GM19240 (cell line): ENCODE results near the gene SEL1L2.

Experiments used
- DNase-seq: peaks from one replicate; pipeline ENCODE4 v3.0.0; 2011; ENCODE audit warnings: low spot score; ENCODE audit not compliant: insufficient read length

Gene SEL1L2

GRCh38 chr20:13868331-13868730 is 122.1 kb downstream of the SEL1L2 start:
- DNase-seq = no peak

DNA sequence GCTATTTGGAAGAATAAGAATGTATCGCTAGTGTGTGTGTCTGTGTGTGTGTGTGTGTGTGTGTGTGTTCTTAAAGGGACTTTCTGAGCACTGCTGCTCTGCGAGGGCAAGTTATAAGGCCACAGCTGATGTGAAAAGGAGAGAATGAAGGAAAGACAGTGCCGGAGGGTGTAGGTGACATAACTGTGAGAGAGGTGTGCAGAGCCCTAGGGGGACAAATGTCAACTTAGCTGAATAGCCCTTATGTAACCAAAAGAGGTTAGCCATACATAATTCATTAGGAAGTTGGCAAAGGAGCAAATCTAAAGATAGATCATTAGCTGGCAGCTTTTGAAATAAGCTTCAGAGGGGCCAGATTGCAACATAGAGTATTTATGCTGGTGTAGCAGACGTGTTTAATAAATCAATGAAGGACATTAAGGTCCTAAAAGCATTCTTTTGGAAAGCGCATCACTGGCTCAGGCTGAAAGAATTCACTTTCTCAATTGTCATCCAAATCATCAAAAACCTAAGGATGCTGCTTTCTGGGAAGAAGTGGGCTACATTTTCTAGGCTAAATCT is 124.5 kb downstream of the SEL1L2 start:
- DNase-seq = no peak

DNA sequence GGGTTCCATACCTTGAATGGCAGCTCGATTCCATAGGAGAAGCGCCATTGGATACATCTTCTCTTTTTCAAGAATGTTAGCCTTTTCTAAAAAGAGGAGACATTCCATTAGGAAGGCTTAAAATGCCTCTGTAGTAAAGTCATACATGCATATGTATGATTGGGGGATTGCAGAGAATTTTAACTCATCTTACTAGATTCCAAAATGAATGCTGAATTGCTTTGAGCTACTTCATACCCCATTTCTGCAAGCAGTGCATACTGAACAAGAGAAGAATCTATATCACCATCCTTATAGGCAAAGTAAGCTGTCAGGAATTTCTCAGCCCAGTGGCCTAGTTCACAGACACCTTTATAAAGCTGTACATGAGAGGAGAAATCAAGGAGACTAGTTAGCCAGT is 125.3 kb downstream of the SEL1L2 start:
- no peak for DNase-seq

DNA sequence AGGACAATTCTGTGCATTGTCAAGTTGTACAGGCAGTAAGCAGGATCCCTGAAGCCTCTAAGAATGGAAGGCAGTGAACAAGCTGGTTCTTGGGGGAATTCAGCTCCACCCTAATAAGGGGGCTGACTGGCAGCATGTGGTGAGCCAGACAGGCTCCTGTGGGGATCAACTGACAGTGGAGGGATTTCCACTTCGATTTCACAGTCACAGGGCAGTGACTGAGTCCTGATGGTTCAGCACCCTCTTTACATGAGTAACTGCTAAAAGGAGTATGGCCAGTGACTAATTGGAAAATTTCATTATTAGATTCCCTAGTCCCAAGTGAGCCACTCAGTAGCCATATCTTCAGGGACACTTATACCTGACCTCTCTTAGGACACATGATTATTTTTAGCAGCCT is 127.2 kb downstream of the SEL1L2 start:
- DNase-seq = no peak

- no peak for DNase-seq
Measured at GRCh38 chr20:13862245-13862644, 128.2 kb downstream of the SEL1L2 start.

- DNase-seq = no peak
Measured at GRCh38 chr20:13858871-13859270, 131.5 kb downstream of the SEL1L2 start.

DNA sequence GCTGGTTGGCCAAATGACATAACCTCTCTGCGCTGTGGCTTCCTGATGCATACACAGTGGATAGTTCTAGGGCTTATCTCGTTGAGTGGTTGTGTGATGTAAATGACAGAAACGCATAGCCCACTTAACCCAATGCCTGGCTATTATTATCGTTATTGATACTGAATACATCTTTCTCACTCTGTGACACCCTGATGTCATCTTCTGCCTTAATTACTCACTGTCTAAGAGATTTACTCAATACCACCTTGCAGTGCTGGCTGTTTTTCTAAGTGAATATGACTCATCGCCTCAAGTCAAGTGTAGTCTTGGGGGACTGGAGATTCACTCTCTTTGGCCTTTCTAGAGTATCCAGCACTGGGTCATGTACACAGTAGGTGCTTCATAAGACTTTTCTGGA is 132.0 kb downstream of the SEL1L2 start:
- DNase-seq = no peak

GRCh38 chr20:13857961-13858360 is 132.5 kb downstream of the SEL1L2 start:
- no peak for DNase-seq

DNA sequence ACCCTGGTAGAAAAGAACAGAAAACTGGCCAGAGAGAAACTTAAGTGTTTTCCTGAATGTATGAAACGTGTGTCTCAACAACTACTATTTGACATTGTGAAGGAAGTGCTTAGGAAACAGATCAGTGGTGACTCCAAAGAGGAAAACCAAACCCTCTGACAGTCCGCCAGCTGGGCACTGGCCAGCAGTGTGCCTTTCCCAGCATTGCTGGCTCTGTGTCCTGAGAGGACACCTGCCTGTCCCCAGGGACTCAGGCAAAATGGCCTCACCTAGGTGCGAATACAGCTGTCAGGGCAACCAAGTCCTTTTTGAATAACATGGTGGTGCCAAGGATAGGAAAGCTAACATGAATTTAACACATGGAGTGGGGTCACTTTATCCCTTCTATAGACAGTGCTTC is 133.1 kb downstream of the SEL1L2 start:
- no peak for DNase-seq

DNA sequence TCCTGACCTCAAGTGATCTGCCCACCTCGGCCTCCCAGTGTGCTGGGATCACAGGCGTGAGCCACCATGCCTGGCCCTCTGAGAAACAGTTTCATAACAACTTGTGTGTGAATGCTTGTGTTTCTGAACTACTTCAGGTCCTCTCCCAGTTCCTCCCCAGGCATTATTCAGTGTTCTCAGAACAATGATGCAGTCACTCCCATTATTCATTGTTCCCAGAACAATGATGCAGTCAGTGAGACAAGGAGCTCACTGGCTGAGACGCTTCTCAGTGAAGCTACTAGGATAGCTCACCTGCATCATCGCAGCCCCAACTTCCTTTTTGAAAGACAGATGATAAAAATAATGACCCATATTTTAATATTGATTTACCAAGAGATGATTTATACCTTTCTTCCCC is 134.1 kb downstream of the SEL1L2 start:
- DNase-seq = no peak

GRCh38 chr20:13855613-13856012 is 134.8 kb downstream of the SEL1L2 start:
- DNase-seq = no peak

DNA sequence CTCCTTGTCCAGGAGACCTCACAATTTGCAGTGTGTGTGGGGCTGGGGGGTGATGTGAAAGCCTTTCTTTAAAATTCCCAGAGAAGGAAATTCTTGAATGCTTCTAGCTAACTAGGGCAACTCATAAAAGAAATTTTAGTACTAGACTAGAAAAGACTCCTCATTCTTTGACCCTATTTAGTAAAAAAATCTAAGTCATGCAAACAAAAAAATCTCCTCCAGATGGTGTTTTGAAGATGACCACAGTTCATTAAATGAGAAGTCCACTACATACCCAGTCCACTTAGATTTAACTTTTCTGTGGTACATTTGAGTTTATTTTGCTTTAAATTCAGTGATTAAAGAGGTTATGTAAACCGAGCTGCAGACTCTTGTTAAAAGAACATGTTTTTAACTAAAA is 138.1 kb downstream of the SEL1L2 start:
- DNase-seq = no peak

- DNase-seq = no peak
Measured at GRCh38 chr20:13851279-13851678, 139.1 kb downstream of the SEL1L2 start.

DNA sequence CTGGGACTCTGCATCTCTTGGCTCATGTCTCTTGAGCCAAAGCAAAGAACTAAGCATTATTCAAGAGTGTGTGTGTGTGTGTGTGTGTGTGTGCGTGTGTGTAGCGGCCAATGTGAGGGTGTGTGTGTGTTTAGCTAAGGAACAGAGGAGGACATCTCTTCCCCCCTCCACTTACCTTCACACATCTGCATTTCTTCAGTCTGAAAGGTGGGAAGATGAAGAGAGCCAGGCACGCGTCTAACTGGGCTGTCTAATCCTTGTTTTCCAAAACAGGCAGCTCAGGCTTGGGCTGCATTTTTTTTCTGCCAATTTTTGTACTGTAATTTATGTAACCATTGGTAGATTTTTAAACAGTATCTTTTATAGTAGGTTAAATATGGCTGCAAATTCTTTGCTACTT is 146.1 kb downstream of the SEL1L2 start:
- DNase-seq = no peak

DNA sequence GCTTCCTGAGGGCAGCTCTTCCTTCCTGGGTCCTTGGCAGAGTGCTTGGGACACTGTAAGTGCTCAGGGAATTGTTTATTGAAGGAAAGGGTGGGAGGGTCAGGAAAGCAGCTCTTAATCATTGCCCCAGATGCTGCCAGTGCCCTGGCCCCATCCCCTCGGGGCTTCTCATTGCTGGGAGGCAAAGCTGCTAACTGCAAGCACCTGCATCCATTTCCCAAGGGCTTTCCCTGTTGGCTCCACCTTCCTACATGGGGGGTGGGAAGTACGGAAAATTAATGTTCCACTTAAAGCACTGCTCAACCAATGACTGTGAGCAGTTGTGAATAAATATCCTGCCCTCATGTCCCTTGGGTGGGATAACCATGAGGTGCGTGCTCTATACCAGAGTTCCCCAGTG is 149.2 kb downstream of the SEL1L2 start:
- no peak for DNase-seq

DNA sequence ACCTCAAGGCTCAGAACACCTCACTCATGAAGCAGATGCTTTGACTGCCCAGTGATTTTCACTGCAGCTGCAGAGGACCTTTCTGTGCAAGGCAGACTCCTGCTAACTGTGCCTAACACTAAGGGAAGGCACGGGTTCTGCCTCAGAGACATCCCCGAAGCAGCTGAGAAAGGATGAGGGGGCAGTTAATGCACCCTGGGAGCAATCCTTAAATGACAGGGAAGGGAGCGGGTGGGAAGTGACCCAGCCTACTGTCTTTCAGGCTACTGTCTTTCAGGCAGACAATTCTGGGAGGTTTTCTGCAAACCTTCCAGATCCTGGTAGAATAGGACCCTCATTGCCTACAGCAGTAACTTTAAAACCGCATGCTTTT is 150.3 kb downstream of the SEL1L2 start:
- no peak for DNase-seq

- no peak for DNase-seq
Measured at GRCh38 chr20:13839421-13840092, 150.9 kb downstream of the SEL1L2 start.

DNA sequence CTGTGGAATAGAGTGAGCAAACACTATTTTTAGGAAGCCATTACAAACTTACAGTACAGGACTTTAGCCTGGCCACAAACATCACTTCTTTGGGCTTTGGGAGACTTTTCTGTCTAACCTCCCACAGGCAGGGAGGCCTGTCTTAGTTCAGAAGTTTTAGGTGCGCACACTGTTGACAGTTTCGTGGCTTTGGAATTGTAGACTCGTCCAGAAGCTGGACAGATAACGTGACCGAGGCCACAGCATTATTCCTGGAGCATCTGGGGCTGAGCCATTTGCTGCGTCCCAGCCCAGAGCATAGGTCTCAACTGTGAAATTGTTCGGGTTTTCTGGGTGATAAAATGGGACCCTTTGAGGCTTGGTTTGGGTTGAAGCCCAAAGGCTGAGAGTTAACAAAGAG is 151.8 kb downstream of the SEL1L2 start:
- DNase-seq = no peak

GRCh38 chr20:13831476-13831875 is 158.9 kb downstream of the SEL1L2 start:
- DNase-seq = no peak

- DNase-seq = no peak
Measured at GRCh38 chr20:13825465-13825864, 164.9 kb downstream of the SEL1L2 start.

DNA sequence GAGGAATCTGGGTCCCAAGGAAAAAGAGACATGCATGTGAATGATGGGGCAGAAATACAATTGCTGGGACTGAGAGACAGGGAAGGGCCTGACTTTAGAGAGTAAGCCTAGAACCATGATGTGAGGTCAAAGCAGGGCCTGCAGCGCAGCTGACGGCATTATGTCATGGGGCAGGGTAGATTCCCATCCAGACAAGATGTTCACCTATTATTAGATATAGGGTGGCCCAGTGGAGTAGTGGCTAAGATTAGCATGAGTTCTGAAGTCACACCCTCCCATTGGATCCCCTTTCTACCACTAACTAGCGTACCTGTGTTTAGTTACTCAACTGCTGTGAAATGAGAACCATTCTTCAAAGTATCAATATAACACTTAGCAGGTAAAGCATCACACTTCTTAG is 166.0 kb downstream of the SEL1L2 start:
- DNase-seq = no peak

GRCh38 chr20:13822459-13822858 is 168.0 kb downstream of the SEL1L2 start:
- DNase-seq = no peak

DNA sequence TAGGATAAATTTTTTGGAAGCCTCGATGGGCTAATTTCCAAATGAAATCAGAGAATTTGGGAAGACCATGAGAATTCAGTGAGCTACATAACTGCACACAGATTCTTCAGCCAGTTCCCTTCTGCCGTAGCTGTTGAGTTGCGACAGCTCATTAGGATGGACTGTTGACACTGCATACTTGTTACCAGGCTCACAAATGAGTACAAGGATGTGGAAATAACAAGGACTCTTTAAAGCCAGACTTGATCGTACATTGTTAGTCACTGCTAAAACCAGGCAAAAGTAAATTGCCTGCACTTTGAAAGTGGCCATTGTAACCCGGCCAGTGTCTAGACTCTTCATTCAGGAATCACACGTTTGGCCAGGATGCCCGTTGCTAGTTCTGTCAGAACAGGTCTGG is 168.5 kb downstream of the SEL1L2 start:
- no peak for DNase-seq
